H9 (cell line): Measurements from ENCODE around the gene DBNL. TPM values are rescaled to one million over a fixed set of nuclear protein-coding genes. Genes with fewer than 3 reads are reported as not detected.

Experiments used
- DNase-seq: peaks from one replicate; pipeline ENCODE4 v3.0.0-alpha.2; 2017
- H2AFZ ChIP-seq: one replicate; pipeline ENCODE4 v1.6.1; 2013; ENCODE audit warnings: mild to moderate bottlenecking, low read length, control low read depth, moderate library complexity
- H2AK5ac ChIP-seq: 2 replicates; pipeline ENCODE4 v1.6.1; 2013; ENCODE audit warnings: low read length, control low read depth, mixed read lengths; ENCODE audit not compliant: insufficient read length
- H2BK120ac ChIP-seq: one replicate; pipeline ENCODE4 v1.6.1; 2013; ENCODE audit warnings: low read depth, mild to moderate bottlenecking, low read length, control low read depth, inconsistent platforms; ENCODE audit not compliant: poor library complexity, severe bottlenecking
- H2BK12ac ChIP-seq: 2 replicates; pipeline ENCODE4 v1.6.1; 2013; ENCODE audit warnings: low read length, control low read depth, mixed read lengths, low read depth; ENCODE audit not compliant: insufficient read length
- H2BK15ac ChIP-seq: 2 replicates; pipeline ENCODE4 v1.6.1; 2013; ENCODE audit warnings: low read depth, low read length, control low read depth
- H2BK20ac ChIP-seq: one replicate; pipeline ENCODE4 v1.6.1; 2013; ENCODE audit warnings: low read depth, mild to moderate bottlenecking, low read length, control low read depth, inconsistent platforms; ENCODE audit not compliant: poor library complexity, severe bottlenecking
- H2BK5ac ChIP-seq: 2 replicates; pipeline ENCODE4 v1.6.1; 2013; ENCODE audit warnings: low read length, control low read depth, mixed read lengths; ENCODE audit not compliant: insufficient read length
- H3K14ac ChIP-seq: 2 replicates; pipeline ENCODE4 v1.6.1; 2013; ENCODE audit warnings: low read length, control low read depth; ENCODE audit not compliant: insufficient read depth
- H3K18ac ChIP-seq: 2 replicates; pipeline ENCODE4 v1.6.1; 2013; ENCODE audit warnings: low read depth, mild to moderate bottlenecking, mixed read lengths, low read length, control low read depth; ENCODE audit not compliant: insufficient read length
- H3K23ac ChIP-seq: 2 replicates; pipeline ENCODE4 v1.6.1; 2013; ENCODE audit warnings: low read length, control low read depth, mixed read lengths, low read depth; ENCODE audit not compliant: insufficient read length
- H3K23me2 ChIP-seq: 2 replicates; pipeline ENCODE4 v1.6.1; 2013; ENCODE audit warnings: low read depth, mild to moderate bottlenecking, mixed read lengths, low read length, control low read depth; ENCODE audit not compliant: insufficient read length, poor library complexity, severe bottlenecking
- H3K27ac ChIP-seq: 2 replicates; pipeline ENCODE4 v1.5.1; 2013; ENCODE audit warnings: low read length, control low read depth, mixed read lengths, low read depth; ENCODE audit not compliant: insufficient read length
- H3K27me3 ChIP-seq: 2 replicates; pipeline ENCODE4 v1.6.1; 2013; ENCODE audit warnings: low read length, control low read depth, inconsistent platforms; ENCODE audit not compliant: insufficient read depth
- H3K4ac ChIP-seq: 2 replicates; pipeline ENCODE4 v1.6.1; 2013; ENCODE audit warnings: low read depth, mild to moderate bottlenecking, control low read depth, inconsistent platforms, low read length, moderate library complexity
- H3K4me1 ChIP-seq: 2 replicates; pipeline ENCODE4 v1.6.1; 2013; ENCODE audit warnings: low read length, control low read depth, inconsistent platforms; ENCODE audit not compliant: insufficient read depth
- H3K4me2 ChIP-seq: 2 replicates; pipeline ENCODE4 v1.6.1; 2013; ENCODE audit warnings: low read length, control low read depth, mixed read lengths; ENCODE audit not compliant: insufficient read length, insufficient read depth
- H3K56ac ChIP-seq: 2 replicates; pipeline ENCODE4 v1.6.1; 2013; ENCODE audit warnings: low read depth, mild to moderate bottlenecking, mixed read lengths, low read length, control low read depth; ENCODE audit not compliant: insufficient read length
- H3K79me1 ChIP-seq: 2 replicates; pipeline ENCODE4 v1.6.1; 2013; ENCODE audit warnings: low read depth, mild to moderate bottlenecking, moderate library complexity, low read length, control low read depth, inconsistent platforms; ENCODE audit not compliant: insufficient read depth, poor library complexity, severe bottlenecking
- H3K79me2 ChIP-seq: 2 replicates; pipeline ENCODE4 v1.6.1; 2013; ENCODE audit warnings: low read length, control low read depth, inconsistent platforms; ENCODE audit not compliant: insufficient read depth
- H3K9ac ChIP-seq: 2 replicates; pipeline ENCODE4 v1.6.1; 2013; ENCODE audit warnings: low read length, control low read depth, mixed read lengths; ENCODE audit not compliant: insufficient read length; ENCODE audit errors: extremely low read depth
- H3K9me3 ChIP-seq: one replicate; pipeline ENCODE4 v1.6.1; 2013; ENCODE audit warnings: low read depth, low read length, inconsistent platforms; ENCODE audit not compliant: control insufficient read depth
- H3T11ph ChIP-seq: one replicate; pipeline ENCODE4 v1.6.1; 2013; ENCODE audit warnings: mild to moderate bottlenecking, low read length, control low read depth, inconsistent platforms
- H4K20me1 ChIP-seq: one replicate; pipeline ENCODE4 v1.6.1; 2013; ENCODE audit not compliant: control insufficient read depth, insufficient read length, insufficient read depth
- H4K5ac ChIP-seq: 2 replicates; pipeline ENCODE4 v1.6.1; 2013; ENCODE audit warnings: low read depth, mild to moderate bottlenecking, mixed read lengths, low read length, control low read depth; ENCODE audit not compliant: insufficient read length
- H4K8ac ChIP-seq: replicated peaks from 2 replicates; pipeline ENCODE4 v1.6.1; 2013; ENCODE audit warnings: low read length, control low read depth, mixed read lengths, low read depth; ENCODE audit not compliant: insufficient read length
- H4K91ac ChIP-seq: 2 replicates; pipeline ENCODE4 v1.6.1; 2013; ENCODE audit warnings: low read depth, mild to moderate bottlenecking, moderate library complexity, mixed read lengths, low read length, control low read depth; ENCODE audit not compliant: insufficient read length
- H3K27ac Mint-ChIP-seq, 3 experiments: 2 replicates in 2 of 3; 3 replicates in 1 of 3; pipeline ENCODE4 v1.8.0; 2020 to 2021; ENCODE audit warnings: mixed read lengths in 3 of 3, mild to moderate bottlenecking in 1 of 3, moderate library complexity in 1 of 3
- H3K27me3 Mint-ChIP-seq: 2 replicates; pipeline ENCODE4 v1.8.0; 2021; ENCODE audit warnings: low read depth, mild to moderate bottlenecking, moderate library complexity, mixed read lengths
- H3K36me3 Mint-ChIP-seq, 3 experiments: 2 replicates in 2 of 3; 3 replicates in 1 of 3; pipeline ENCODE4 v1.8.0; 2020 to 2021; ENCODE audit warnings: low read depth in 3 of 3, mixed read lengths in 3 of 3; ENCODE audit not compliant: insufficient read depth in 1 of 3
- H3K4me1 Mint-ChIP-seq, 2 experiments: 2 replicates each; pipeline ENCODE4 v1.8.0; 2020; ENCODE audit warnings: mixed read lengths in 2 of 2
- H3K4me3 Mint-ChIP-seq, 2 experiments: 2 replicates in 1 of 2; 3 replicates in 1 of 2; pipeline ENCODE4 v1.8.0; 2020 to 2021; ENCODE audit warnings: mild to moderate bottlenecking in 2 of 2, mixed read lengths in 2 of 2, moderate library complexity in 1 of 2
- H3K9me3 Mint-ChIP-seq, 2 experiments: 2 replicates in 1 of 2; 3 replicates in 1 of 2; pipeline ENCODE4 v1.8.0; 2020; ENCODE audit warnings: mild to moderate bottlenecking in 2 of 2, mixed read lengths in 2 of 2, moderate library complexity in 1 of 2
- WGBS: extraction: QIAGEN DNeasy Blood & Tissue Kit; methylation state at CpG from one replicate; pipeline ENCODE4 v1.1.7; 2013; ENCODE audit warnings: missing lambda C conversion rate, low lambda C conversion rate, mixed read lengths; ENCODE audit not compliant: insufficient read length; ENCODE audit errors: extremely low coverage; 5-methylcytosine and 5-hydroxymethylcytosine counted together
- total RNA-seq: library from RNA; stranded (reverse); gene quantifications from 2 replicates; pipeline ENCODE4 v1.2.1, GENCODE V29; 2021
- TF ChIP-seq, protein P1 (sequence below): fragments of 200-600 bp; sonication (generic); conservative IDR thresholded peaks from 3 replicates; pipeline ENCODE4 v1.8.0; 2021; ENCODE audit warnings: antibody characterized with exemption, mild to moderate bottlenecking

The DBNL gene
- total RNA-seq, 1 experiment from 2014 or later = 51.3 TPM

DNA sequence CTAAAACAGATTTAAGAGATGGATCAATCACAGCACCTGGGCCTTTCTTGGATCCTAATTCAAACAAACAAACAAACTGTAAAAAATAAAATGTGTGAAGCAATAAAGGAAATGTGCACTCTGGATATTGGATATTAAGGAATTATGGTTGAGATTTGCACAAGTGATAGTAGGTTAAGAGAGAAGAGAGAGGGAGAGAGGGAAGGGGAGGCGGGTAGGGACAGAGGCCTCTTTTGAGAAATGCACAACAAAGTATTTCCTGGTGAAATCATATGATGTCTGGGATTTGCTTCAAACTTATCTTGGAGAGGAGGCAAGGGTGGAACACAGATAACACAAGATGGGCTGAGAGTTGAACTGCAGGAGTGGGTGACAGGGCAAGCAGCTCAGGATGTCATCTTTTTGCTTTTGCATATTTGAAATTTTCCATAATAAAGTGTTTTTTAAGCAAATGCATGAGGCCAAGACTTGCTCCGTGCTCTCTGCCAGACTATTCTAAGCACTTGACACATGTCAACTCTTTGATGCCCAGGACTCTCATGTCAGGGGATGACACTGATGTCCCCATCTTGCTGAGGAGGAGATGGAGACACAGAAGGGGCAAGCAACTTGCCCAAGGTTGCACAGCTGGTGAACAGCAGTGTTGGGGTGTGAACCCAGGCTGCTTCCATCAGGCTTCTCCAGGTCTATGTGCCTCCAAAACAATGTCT lies 50.5 kb downstream of the DBNL start:
- Mint-ChIP-seq H3K4me1 (peaks cover 0 to 8% of the 10 kb centered on the region in 2 experiments; a peak in 2 of 4 replicates), H3K27ac (no peak overlapping the region), H3K4me3 (no peak overlapping the region; a peak in 1 of 5 replicates), H3K36me3 (no peaks in the 10 kb centered on the region), H3K9me3 (no peaks in the 10 kb centered on the region; a peak in 1 of 5 replicates), H3K27me3 (peaks cover 32% of the 10 kb centered on the region)
- no peak for DNase-seq
- Histone ChIP-seq H3K9me3 (no peaks in the 10 kb centered on the region), H3K79me2 (no peaks in the 10 kb centered on the region), H2BK12ac (no peak overlapping the region), H3T11ph (no peak overlapping the region), H3K18ac (no peak overlapping the region), H3K14ac (no peak overlapping the region), H4K91ac (no peak overlapping the region), H3K4me1 (no peaks in the 10 kb centered on the region), H4K5ac (no peak overlapping the region), H3K23me2 (no peaks in the 10 kb centered on the region), H3K27me3 (no peaks in the 10 kb centered on the region), H3K23ac (no peak overlapping the region), H2AK5ac (no peak overlapping the region), H4K8ac (no peak overlapping the region), H2BK120ac (no peak overlapping the region), H2AFZ (no peak overlapping the region), H4K20me1 (no peaks in the 10 kb centered on the region), H3K79me1 (no peaks in the 10 kb centered on the region), H3K4ac (no peak overlapping the region), H2BK20ac (no peak overlapping the region), H3K4me2 (no peak overlapping the region), H3K56ac (no peak overlapping the region), H3K9ac (no peak overlapping the region), H2BK15ac (no peak overlapping the region), H3K27ac (no peak overlapping the region), H2BK5ac (no peak overlapping the region)
- TF ChIP-seq, protein P1, sequence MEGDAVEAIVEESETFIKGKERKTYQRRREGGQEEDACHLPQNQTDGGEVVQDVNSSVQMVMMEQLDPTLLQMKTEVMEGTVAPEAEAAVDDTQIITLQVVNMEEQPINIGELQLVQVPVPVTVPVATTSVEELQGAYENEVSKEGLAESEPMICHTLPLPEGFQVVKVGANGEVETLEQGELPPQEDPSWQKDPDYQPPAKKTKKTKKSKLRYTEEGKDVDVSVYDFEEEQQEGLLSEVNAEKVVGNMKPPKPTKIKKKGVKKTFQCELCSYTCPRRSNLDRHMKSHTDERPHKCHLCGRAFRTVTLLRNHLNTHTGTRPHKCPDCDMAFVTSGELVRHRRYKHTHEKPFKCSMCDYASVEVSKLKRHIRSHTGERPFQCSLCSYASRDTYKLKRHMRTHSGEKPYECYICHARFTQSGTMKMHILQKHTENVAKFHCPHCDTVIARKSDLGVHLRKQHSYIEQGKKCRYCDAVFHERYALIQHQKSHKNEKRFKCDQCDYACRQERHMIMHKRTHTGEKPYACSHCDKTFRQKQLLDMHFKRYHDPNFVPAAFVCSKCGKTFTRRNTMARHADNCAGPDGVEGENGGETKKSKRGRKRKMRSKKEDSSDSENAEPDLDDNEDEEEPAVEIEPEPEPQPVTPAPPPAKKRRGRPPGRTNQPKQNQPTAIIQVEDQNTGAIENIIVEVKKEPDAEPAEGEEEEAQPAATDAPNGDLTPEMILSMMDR = no peak
- no CpG with 5 or more reads among the region's 2 CpGs for WGBS
